GM18868 (cell line): Measurements from ENCODE around the gene C16orf74.

Experiments used
- ATAC-seq: cut with Tn5 transposase; IDR thresholded peaks from one replicate; pipeline ENCODE4 v1.9.1; 2021; ENCODE audit warnings: mild to moderate bottlenecking, moderate library complexity; ENCODE audit not compliant: unreplicated experiment

C16orf74 gene

DNA sequence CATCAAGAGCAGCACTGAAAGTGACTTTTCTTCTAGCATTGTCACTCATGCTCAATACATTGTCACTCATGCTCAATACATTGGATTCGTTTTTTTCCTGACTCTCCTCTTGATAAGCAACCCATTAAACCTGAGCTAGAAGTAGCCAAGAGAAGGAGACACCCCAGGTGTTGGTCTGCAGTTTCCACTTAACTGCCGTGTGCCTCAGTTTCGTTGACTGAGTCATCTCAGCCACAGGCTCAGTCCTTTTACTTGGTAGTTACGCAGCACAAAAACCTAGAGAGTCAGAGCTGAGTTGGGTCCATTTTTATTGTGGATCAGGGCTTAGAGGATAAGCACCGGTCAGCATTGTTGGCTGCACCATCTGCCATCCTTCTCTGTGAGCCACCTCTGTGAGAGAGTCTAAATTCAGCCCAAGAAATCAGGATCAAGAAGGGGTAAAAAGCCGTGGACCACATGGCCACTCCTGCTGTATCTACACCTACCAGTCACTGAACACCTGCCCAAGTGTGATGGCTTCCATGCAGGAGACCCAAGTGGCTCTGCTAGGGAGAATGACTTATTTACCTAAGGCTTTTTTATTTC, 73.4 kb downstream of the C16orf74 start:
- ATAC-seq, result no peak

GRCh38 chr16:85676466-85676865, 74.4 kb downstream of the C16orf74 start:
- no peak for ATAC-seq

DNA sequence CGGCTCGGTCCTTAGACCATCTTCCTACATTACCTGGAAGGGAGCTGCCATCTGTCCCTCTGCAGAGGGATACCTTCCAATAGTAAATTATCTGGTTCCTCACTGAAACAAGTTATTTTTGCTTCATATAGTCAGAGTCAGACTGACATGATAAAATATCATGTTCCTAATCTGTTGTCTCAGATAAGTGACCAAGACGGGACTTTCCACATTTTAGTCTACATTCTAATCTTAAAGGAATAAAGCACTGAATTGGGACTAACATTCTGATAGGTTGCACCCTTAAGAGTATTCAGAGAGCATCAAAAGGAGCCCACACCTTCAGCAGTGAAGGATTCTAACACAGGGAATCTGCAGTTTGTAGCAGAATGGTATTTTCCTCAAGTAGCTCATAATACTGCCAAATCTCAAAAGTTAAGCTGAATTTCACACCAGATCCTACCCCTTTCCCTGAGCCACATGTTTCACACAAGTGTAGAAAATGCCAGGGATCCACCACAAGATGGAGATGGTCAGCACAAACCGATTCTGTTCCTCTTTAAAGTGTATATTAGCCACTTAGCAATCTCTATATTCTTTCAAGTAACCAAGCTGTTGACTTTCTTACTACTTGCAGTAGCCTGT, 75.5 kb downstream of the C16orf74 start:
- no peak for ATAC-seq

GRCh38 chr16:85674828-85675227, 76.1 kb downstream of the C16orf74 start:
- ATAC-seq, result no peak

GRCh38 chr16:85674418-85674755, 76.5 kb downstream of the C16orf74 start:
- no peak for ATAC-seq

- ATAC-seq, result no peak
Measured at GRCh38 chr16:85673529-85674417, 77.1 kb downstream of the C16orf74 start.

GRCh38 chr16:85670840-85671239, 80.1 kb downstream of the C16orf74 start:
- ATAC-seq, result no peak

GRCh38 chr16:85668676-85669424, 82.0 kb downstream of the C16orf74 start:
- ATAC-seq, result no peak

- ATAC-seq, result no peak
Measured at GRCh38 chr16:85667841-85668413, 83.0 kb downstream of the C16orf74 start.

- ATAC-seq, result no peak
Measured at GRCh38 chr16:85667261-85667660, 83.6 kb downstream of the C16orf74 start.

GRCh38 chr16:85665929-85666328, 85.0 kb downstream of the C16orf74 start:
- no peak for ATAC-seq

DNA sequence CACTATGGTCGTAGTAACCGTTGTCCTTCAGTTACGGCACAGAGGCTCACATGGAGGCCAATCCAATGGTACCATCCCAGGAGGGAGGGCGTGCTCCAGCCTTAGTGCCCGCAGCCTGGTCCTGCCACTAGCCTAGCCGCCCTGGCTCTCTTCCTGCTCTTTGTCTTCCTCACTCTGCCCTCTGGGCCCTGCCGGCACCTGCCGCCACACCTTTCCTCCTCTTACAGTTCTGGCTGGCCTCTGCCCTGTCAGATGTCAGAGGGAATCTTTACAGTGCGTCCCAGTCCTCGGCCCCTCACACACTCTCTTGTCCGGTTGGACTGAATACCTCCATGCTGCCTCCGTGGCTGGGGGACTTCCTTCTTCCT, 85.5 kb downstream of the C16orf74 start:
- no peak for ATAC-seq

GRCh38 chr16:85664580-85665372, 86.1 kb downstream of the C16orf74 start:
- no peak for ATAC-seq

- ATAC-seq, result no peak
Measured at GRCh38 chr16:85663891-85664321, 87.0 kb downstream of the C16orf74 start.

- ATAC-seq, result no peak
Measured at GRCh38 chr16:85662976-85663830, 87.7 kb downstream of the C16orf74 start.

DNA sequence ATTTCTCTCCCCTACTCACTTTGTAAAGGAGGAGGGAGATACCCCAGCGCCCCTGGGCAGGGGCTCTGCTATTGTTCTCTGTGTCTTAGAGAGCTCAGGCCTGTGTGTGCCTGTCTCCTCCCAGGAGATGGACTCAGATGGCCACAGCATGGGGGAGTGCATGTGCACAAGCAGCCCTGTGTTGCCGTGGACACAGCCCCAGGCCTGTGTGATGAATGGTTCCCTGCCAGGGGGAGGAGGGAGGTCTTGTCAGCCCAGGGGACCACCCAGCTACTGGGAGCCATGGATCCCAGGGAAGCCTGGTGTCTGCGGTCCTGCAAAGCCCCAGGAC, 88.4 kb downstream of the C16orf74 start:
- ATAC-seq, result no peak

DNA sequence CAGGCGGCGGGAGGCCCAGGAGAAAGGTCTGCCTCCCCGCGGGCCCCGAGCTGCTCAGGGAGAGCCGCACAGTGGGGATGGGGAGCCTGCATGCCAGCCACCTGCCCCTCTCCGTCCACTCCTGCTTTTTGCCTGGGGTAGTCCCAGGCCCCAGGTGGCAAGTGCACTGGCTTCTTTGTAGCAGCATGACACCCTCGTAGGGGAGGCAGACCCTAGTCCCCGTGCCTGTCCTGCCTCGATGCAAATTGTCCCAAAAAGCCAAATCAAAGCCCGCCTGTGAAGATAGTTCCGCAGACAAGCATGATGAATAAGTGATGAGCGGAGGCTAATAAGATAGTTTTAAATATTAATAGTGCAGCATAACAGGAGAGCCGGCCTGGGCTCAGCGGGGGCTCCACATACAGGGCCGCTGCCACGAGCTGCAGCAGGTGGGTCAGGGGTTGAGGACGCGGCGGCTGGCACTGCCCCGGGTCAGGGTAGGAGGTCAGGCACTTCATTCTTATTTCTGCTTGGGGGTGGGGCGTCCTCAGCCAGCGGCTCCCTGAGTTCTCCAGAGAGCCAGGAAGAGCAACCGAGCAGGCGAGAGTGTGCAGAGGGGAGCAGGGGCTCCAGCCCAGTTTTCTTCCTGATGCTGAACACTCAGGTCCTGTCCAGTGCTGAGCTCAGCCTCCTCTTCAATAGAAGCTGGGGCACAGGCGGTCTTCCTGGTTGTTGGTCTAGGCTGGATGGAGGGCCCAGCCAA, 89.0 kb downstream of the C16orf74 start:
- ATAC-seq, result no peak

DNA sequence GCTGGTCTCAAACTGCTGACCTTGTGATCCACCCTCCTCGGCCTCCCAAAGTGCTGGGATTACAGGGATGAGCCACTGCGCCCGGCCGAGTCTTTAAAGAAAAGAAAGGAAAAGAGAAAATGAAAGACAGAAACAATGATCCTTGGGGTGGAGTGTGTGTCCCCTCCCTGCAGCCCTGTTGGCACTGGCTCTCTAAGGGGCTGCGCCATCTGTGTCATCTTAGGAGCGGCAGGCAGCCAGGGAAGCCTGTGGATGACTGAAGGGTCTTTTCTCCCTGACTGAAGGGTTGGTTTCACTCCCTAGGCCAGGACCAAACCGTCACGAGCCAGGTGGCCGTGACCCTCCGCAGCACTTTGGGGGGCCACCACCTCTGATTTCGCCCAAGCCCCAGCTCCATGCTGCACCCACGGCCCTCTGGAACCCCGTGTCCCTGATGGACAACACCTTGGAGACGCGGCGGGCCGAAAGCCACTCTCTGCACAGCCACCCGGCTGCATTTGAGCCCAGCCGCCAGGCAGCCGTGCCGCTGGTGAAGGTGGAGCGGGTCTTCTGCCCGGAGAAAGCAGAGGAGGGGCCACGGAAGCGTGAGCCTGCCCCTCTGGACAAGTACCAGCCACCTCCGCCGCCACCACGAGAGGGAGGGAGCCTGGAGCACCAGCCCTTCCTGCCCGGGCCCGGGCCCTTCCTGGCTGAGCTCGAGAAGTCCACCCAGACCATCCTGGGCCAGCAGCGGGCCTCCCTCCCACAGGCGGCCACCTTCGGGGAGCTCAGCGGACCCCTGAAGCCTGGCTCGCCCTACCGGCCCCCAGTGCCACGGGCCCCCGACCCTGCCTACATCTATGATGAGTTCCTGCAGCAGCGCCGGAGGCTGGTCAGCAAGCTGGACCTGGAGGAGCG, 89.8 kb downstream of the C16orf74 start:
- ATAC-seq, result no peak
